ENCODE results near the gene CFAP52. TPM values are rescaled to one million over a fixed set of nuclear protein-coding genes. Genes with fewer than 3 reads are reported as not detected.

CFAP52 gene
- total and polyA plus RNA-seq, 2 of the 13 experiments (the other 11 are each of a cell fraction or from before 2014, with no cell fraction given): not detected

DNA sequence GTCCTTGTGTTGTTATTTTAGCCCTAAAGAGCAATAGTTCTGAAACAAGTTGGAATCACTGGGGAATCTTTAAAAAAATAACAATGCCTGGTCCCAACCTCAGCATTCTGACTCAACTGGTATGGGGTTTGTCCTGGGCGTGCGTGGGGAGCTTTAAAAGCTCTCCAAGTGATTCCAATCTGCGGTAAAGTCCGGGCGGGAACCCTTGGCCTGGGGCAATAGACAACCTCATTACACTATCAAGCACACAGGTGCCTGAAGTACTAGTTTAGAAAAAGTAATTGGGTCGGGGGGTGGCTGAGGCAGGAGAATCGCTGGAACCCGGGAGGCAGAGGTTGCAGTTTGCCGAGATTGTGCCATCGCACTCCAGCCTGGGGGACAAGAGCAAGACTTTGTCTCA is 5.2 kb upstream of the CFAP52 start:
- intact Hi-C loops (cut with micrococcal nuclease; ENCODE audit: unreplicated experiment) (loop anchor here (10.0 kb wide), 1 partner anchor 74 kb away; the partner anchor contains the start of gene USP43), in situ Hi-C loops (cut with HindIII; ENCODE audit: extremely low pct_ligation_motif_present, low pct_unique_long_range_greater_than_20kb) (no loop called here)
- POLR2A ChIA-PET: no interaction called here
- Histone ChIP-seq H3K79me2 (ENCODE audit: insufficient read depth, low read length) (peaks cover 6% of the 10 kb centered on the region), H3K4me1 (ENCODE audit: insufficient read depth, low read length) (no peaks in the 10 kb centered on the region), H3K4me2 (ENCODE audit: low read depth, low read length) (no peak overlapping the region), H4K20me1 (ENCODE audit: insufficient read depth, low read length) (no peaks in the 10 kb centered on the region), H3K27ac (ENCODE audit: extremely low read length, insufficient read depth, low read length) (no peak overlapping the region), H2AFZ (ENCODE audit: low read length) (no peak overlapping the region), H3K27me3 (ENCODE audit: control insufficient read depth in 1 of 2, insufficient read depth in 2 of 2, low read length in 2 of 2) (no peaks in the 10 kb centered on the region), H3K36me3 (replicated peaks in 1 of 2; ENCODE audit: control insufficient read depth in 1 of 2, insufficient read depth in 2 of 2, low read length in 2 of 2) (peaks cover 0 to 2% of the 10 kb centered on the region in 2 experiments; a peak in 2 of 5 replicates), H3K9me3 (ENCODE audit: low read length) (no peaks in the 10 kb centered on the region), H3K9ac (ENCODE audit: insufficient read depth, low read depth, low read length) (no peak overlapping the region), H3K4me3 (replicated peaks in 1 of 3; ENCODE audit: insufficient read depth in 1 of 3, low read depth in 2 of 3, low read length in 3 of 3) (no peak overlapping the region)
- DNase-seq (ENCODE audit: low spot score) (no peak), ATAC-seq (no peak), FAIRE-seq (no peak)
- 99% methylated on average over 9 of the region's 10 CpGs for WGBS (ENCODE audit: low lambda C conversion rate)
- BruUV-seq (replicated peaks): no TSS peak
- TF ChIP-seq BCL6 (CRISPR knock-in tag; IDR thresholded peaks at IDR 0.05) (no peak), ZNF792 (CRISPR knock-in tag; IDR thresholded peaks at IDR 0.05) (no peak), ZNF773 (CRISPR knock-in tag; IDR thresholded peaks at IDR 0.05; ENCODE audit: borderline replicate concordance) (no peak), ZNF775 (CRISPR knock-in tag; IDR thresholded peaks at IDR 0.05; ENCODE audit: borderline replicate concordance) (no peak), KMT2B (CRISPR knock-in tag; IDR thresholded peaks at IDR 0.05) (no peak), ZNF644 (CRISPR knock-in tag; IDR thresholded peaks at IDR 0.05; ENCODE audit: low read depth) (no peak), SYNCRIP (IDR thresholded peaks at IDR 0.05; ENCODE audit: insufficient read depth, low read depth, low read length) (no peak), ZBTB42 (CRISPR knock-in tag; IDR thresholded peaks at IDR 0.05) (no peak), KDM4B (CRISPR knock-in tag; IDR thresholded peaks at IDR 0.05) (no peak), NCOA2 (CRISPR knock-in tag; IDR thresholded peaks at IDR 0.05) (no peak), SMAD3 (CRISPR knock-in tag; IDR thresholded peaks at IDR 0.05) (no peak), ZNF615 (CRISPR knock-in tag; IDR thresholded peaks at IDR 0.05; ENCODE audit: borderline replicate concordance) (no peak), ZNF326 (CRISPR knock-in tag; IDR thresholded peaks at IDR 0.05; ENCODE audit: borderline replicate concordance) (no peak), SNAPC2 (CRISPR knock-in tag; IDR thresholded peaks at IDR 0.05) (no peak), HCFC1 (IDR thresholded peaks at IDR 0.05; ENCODE audit: low read depth, low read length) (no peak), PAF1 (CRISPR knock-in tag; IDR thresholded peaks at IDR 0.05) (no peak), DPF2 (CRISPR knock-in tag; IDR thresholded peaks at IDR 0.05; ENCODE audit: borderline replicate concordance, low read depth) (no peak)
- TF ChIP-seq, protein P1, sequence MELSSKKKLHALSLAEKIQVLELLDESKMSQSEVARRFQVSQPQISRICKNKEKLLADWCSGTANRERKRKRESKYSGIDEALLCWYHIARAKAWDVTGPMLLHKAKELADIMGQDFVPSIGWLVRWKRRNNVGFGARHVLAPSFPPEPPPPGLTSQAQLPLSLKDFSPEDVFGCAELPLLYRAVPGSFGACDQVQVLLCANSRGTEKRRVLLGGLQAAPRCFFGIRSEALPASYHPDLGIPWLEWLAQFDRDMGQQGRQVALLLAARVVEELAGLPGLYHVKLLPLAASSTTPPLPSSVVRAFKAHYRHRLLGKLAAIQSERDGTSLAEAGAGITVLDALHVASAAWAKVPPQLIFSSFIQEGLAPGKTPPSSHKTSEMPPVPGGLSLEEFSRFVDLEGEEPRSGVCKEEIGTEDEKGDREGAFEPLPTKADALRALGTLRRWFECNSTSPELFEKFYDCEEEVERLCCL (CRISPR knock-in tag; IDR thresholded peaks at IDR 0.05; ENCODE audit: borderline replicate concordance): no peak
- TF ChIP-seq, protein P2, sequence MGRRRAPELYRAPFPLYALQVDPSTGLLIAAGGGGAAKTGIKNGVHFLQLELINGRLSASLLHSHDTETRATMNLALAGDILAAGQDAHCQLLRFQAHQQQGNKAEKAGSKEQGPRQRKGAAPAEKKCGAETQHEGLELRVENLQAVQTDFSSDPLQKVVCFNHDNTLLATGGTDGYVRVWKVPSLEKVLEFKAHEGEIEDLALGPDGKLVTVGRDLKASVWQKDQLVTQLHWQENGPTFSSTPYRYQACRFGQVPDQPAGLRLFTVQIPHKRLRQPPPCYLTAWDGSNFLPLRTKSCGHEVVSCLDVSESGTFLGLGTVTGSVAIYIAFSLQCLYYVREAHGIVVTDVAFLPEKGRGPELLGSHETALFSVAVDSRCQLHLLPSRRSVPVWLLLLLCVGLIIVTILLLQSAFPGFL (CRISPR knock-in tag; IDR thresholded peaks at IDR 0.05): no peak
- TF ChIP-seq, protein P3, sequence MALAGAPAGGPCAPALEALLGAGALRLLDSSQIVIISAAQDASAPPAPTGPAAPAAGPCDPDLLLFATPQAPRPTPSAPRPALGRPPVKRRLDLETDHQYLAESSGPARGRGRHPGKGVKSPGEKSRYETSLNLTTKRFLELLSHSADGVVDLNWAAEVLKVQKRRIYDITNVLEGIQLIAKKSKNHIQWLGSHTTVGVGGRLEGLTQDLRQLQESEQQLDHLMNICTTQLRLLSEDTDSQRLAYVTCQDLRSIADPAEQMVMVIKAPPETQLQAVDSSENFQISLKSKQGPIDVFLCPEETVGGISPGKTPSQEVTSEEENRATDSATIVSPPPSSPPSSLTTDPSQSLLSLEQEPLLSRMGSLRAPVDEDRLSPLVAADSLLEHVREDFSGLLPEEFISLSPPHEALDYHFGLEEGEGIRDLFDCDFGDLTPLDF (CRISPR knock-in tag; IDR thresholded peaks at IDR 0.05): no peak
- CTCF ChIA-PET (ENCODE audit: low intra/inter-chr PET ratio, low total read pairs): no interaction called here
